Measurements from ENCODE around the gene MYO1C.
A peak's percentile ranks its signal among the peaks of the same experiment; 100 is the strongest.

The MYO1C gene

GRCh38 chr17:1521086-1521640, 28.7 kb upstream of the MYO1C start:
- H3K27ac ChIP-seq (ENCODE audit: insufficient read depth, low read length, poor library complexity, severe bottlenecking): no peak overlapping the region

DNA sequence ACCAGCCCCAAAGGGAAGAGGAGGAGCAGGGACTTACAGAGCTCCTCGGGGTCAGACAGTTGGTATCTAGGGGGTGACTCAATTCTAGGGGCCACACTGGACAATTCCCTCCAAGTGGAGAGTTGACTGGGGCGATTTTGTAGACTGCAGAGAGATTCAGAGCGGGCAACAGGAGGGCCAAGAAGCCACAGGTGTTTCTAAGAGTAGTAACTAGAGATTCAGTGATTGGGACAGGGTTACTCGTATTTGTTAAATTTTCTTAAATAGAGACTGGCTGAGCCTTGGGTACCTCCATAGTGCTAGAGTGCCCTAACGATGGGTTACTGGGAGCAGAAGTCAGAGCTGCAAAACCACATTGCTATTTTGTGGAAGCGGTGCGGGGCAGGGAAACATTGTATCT, 27.2 kb upstream of the MYO1C start:
- DNase-seq: no peak
- H3K36me3 ChIP-seq (ENCODE audit: control insufficient read depth, insufficient read depth, low read length): peaks cover 9% of the 10 kb centered on the region

More at GRCh38 chr17:1521086-1521640, 28.7 kb upstream of the MYO1C start:
- no peaks in the 10 kb centered on the region for H3K27me3 ChIP-seq (replicated peaks; ENCODE audit: control insufficient read depth, insufficient read depth, low read length, poor library complexity, severe bottlenecking)
- no peaks in the 10 kb centered on the region for H3K4me1 ChIP-seq (ENCODE audit: control insufficient read depth, insufficient read depth, low read length, poor library complexity, severe bottlenecking)
- no peak overlapping the region for H3K4me3 ChIP-seq (ENCODE audit: insufficient read depth, low read depth, low read length, poor library complexity, severe bottlenecking)
- H3K36me3 ChIP-seq (ENCODE audit: control insufficient read depth, insufficient read depth, low read length): peaks cover 9% of the 10 kb centered on the region
- no peak for DNase-seq
- no peaks in the 10 kb centered on the region for H3K9me3 ChIP-seq (ENCODE audit: control insufficient read depth, low read length)

DNA sequence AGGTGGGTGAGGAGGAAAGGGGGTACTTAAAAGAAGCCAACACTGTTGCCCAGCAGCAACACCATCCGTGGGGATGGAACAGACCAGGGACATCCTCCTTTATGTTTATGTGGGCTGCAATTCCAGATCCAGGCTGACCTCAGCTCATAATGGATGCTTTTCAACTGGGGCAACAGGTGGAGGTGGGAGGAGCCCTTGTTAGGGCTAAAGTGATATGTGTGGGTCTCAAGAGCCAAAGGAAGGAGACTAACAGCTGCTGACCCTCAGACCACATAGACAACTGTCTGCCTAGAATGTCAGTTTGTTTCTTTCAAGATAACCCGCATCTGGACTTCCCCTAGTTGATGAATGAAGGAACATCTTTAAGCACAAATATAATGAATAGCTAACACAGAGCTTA, 25.9 kb upstream of the MYO1C start:
- Histone ChIP-seq H3K27me3 (replicated peaks; ENCODE audit: control insufficient read depth, insufficient read depth, low read length, poor library complexity, severe bottlenecking) (no peaks in the 10 kb centered on the region), H3K9me3 (ENCODE audit: control insufficient read depth, low read length) (no peaks in the 10 kb centered on the region), H3K4me3 (ENCODE audit: insufficient read depth, low read depth, low read length, poor library complexity, severe bottlenecking) (no peak overlapping the region), H3K4me1 (ENCODE audit: control insufficient read depth, insufficient read depth, low read length, poor library complexity, severe bottlenecking) (peaks cover 16% of the 10 kb centered on the region), H3K27ac (ENCODE audit: insufficient read depth, low read length, poor library complexity, severe bottlenecking) (no peak overlapping the region), H3K36me3 (ENCODE audit: control insufficient read depth, insufficient read depth, low read length) (peaks cover 12% of the 10 kb centered on the region)
- no peak for DNase-seq

More for the DNA sequence above, 27.2 kb upstream of the MYO1C start:
- peaks cover 12% of the 10 kb centered on the region for H3K4me1 ChIP-seq (ENCODE audit: control insufficient read depth, insufficient read depth, low read length, poor library complexity, severe bottlenecking)
- H3K27me3 ChIP-seq (replicated peaks; ENCODE audit: control insufficient read depth, insufficient read depth, low read length, poor library complexity, severe bottlenecking): no peaks in the 10 kb centered on the region
- no peaks in the 10 kb centered on the region for H3K9me3 ChIP-seq (ENCODE audit: control insufficient read depth, low read length)
- no peak overlapping the region for H3K27ac ChIP-seq (ENCODE audit: insufficient read depth, low read length, poor library complexity, severe bottlenecking)
- no peak overlapping the region for H3K4me3 ChIP-seq (ENCODE audit: insufficient read depth, low read depth, low read length, poor library complexity, severe bottlenecking)

GRCh38 chr17:1516388-1517161, 24.1 kb upstream of the MYO1C start, which contains the start of gene INPP5K:
INPP5K (minus strand) TSS chr17:1516612; CDS start chr17:1516499, 113 bp downstream.
- Histone ChIP-seq H3K4me3 (ENCODE audit: insufficient read depth, low read depth, low read length, poor library complexity, severe bottlenecking) (peak within 1 kb of the TSS; percentile 100), H3K4me1 (ENCODE audit: control insufficient read depth, insufficient read depth, low read length, poor library complexity, severe bottlenecking) (peaks cover 16% of the 10 kb centered on the region), H3K27ac (ENCODE audit: insufficient read depth, low read length, poor library complexity, severe bottlenecking) (peak within 1 kb of the TSS; percentile 94), H3K27me3 (replicated peaks; ENCODE audit: control insufficient read depth, insufficient read depth, low read length, poor library complexity, severe bottlenecking) (no peaks in the 10 kb centered on the region), H3K9me3 (ENCODE audit: control insufficient read depth, low read length) (no peaks in the 10 kb centered on the region), H3K36me3 (ENCODE audit: control insufficient read depth, insufficient read depth, low read length) (peaks cover 23% of the 10 kb centered on the region)
- peak; percentile 96 to 97 (median 96) for DNase-seq

GRCh38 chr17:1515640-1516387, 23.3 kb upstream of the MYO1C start:
- H3K4me3 ChIP-seq (ENCODE audit: insufficient read depth, low read depth, low read length, poor library complexity, severe bottlenecking): peak overlapping the region; percentile 100
- no peaks in the 10 kb centered on the region for H3K9me3 ChIP-seq (ENCODE audit: control insufficient read depth, low read length)
- peak overlapping the region; percentile 94 for H3K27ac ChIP-seq (ENCODE audit: insufficient read depth, low read length, poor library complexity, severe bottlenecking)
- H3K36me3 ChIP-seq (ENCODE audit: control insufficient read depth, insufficient read depth, low read length): peaks cover 30% of the 10 kb centered on the region
- DNase-seq: peak; percentile 33 to 51 (median 33)
- H3K4me1 ChIP-seq (ENCODE audit: control insufficient read depth, insufficient read depth, low read length, poor library complexity, severe bottlenecking): peaks cover 16% of the 10 kb centered on the region
- H3K27me3 ChIP-seq (replicated peaks; ENCODE audit: control insufficient read depth, insufficient read depth, low read length, poor library complexity, severe bottlenecking): no peaks in the 10 kb centered on the region

DNA sequence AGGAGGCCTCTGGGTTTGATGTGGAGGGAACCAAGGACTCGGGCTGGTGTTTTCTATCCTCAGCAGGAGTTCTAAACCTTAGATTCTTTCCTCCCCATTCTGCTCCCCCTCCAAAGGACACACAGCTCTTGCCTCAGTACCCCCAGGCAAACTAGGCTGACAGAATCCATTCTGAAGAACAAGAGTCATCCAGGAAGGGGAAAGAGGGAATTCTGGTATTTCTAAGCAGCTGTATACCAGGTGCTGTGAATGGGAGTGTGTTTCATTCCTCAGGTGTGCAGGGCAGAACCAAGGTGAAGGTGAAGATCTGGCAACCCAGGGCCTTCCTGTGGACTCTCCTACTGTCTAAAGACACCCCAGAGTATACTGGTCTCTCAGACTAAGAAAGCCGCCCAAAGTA, 19.9 kb upstream of the MYO1C start:
- peaks cover 21% of the 10 kb centered on the region for H3K4me1 ChIP-seq (ENCODE audit: control insufficient read depth, insufficient read depth, low read length, poor library complexity, severe bottlenecking)
- H3K27ac ChIP-seq (ENCODE audit: insufficient read depth, low read length, poor library complexity, severe bottlenecking): no peak overlapping the region
- DNase-seq: no peak
- H3K27me3 ChIP-seq (replicated peaks; ENCODE audit: control insufficient read depth, insufficient read depth, low read length, poor library complexity, severe bottlenecking): no peaks in the 10 kb centered on the region
- peaks cover 46% of the 10 kb centered on the region for H3K36me3 ChIP-seq (ENCODE audit: control insufficient read depth, insufficient read depth, low read length)
- H3K4me3 ChIP-seq (ENCODE audit: insufficient read depth, low read depth, low read length, poor library complexity, severe bottlenecking): no peak overlapping the region
- no peaks in the 10 kb centered on the region for H3K9me3 ChIP-seq (ENCODE audit: control insufficient read depth, low read length)

DNA sequence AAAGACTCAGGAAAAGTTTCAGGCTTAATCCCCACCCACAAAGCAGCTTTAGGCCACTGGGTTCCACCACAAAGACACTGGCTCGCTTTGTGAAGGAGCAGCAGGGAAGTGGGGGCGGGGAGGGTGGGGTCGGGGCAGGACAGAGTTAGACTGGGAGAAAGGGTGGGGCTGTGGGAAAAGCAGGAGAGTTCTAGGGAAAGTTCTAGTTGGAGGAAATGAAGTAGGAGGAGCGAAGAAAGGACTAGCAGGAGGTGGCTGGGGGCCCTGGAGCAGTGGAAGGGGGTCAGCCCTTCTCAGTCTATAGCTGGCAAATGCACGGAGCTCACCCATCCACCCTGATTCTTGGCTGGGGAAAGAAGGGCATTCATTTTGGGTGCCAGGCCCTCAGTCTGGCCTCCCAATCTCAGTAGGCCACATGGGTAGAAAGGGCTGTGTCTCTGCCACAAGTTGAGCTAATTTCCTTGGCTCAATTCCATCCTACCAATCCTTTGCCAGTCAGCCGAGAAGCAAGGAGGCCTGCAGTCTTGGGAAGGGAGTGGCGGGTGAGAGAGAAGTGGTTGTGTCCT, 19.4 kb upstream of the MYO1C start:
- no peak for DNase-seq
- peaks cover 21% of the 10 kb centered on the region for H3K4me1 ChIP-seq (ENCODE audit: control insufficient read depth, insufficient read depth, low read length, poor library complexity, severe bottlenecking)
- no peak overlapping the region for H3K27ac ChIP-seq (ENCODE audit: insufficient read depth, low read length, poor library complexity, severe bottlenecking)
- no peaks in the 10 kb centered on the region for H3K9me3 ChIP-seq (ENCODE audit: control insufficient read depth, low read length)
- peaks cover 50% of the 10 kb centered on the region for H3K36me3 ChIP-seq (ENCODE audit: control insufficient read depth, insufficient read depth, low read length)
- no peaks in the 10 kb centered on the region for H3K27me3 ChIP-seq (replicated peaks; ENCODE audit: control insufficient read depth, insufficient read depth, low read length, poor library complexity, severe bottlenecking)
- no peak overlapping the region for H3K4me3 ChIP-seq (ENCODE audit: insufficient read depth, low read depth, low read length, poor library complexity, severe bottlenecking)

GRCh38 chr17:1511290-1511689, 18.8 kb upstream of the MYO1C start:
- Histone ChIP-seq H3K27me3 (replicated peaks; ENCODE audit: control insufficient read depth, insufficient read depth, low read length, poor library complexity, severe bottlenecking) (no peaks in the 10 kb centered on the region), H3K4me3 (ENCODE audit: insufficient read depth, low read depth, low read length, poor library complexity, severe bottlenecking) (no peak overlapping the region), H3K27ac (ENCODE audit: insufficient read depth, low read length, poor library complexity, severe bottlenecking) (no peak overlapping the region), H3K9me3 (ENCODE audit: control insufficient read depth, low read length) (no peaks in the 10 kb centered on the region), H3K4me1 (ENCODE audit: control insufficient read depth, insufficient read depth, low read length, poor library complexity, severe bottlenecking) (peaks cover 21% of the 10 kb centered on the region), H3K36me3 (ENCODE audit: control insufficient read depth, insufficient read depth, low read length) (peaks cover 56% of the 10 kb centered on the region)
- no peak for DNase-seq

DNA sequence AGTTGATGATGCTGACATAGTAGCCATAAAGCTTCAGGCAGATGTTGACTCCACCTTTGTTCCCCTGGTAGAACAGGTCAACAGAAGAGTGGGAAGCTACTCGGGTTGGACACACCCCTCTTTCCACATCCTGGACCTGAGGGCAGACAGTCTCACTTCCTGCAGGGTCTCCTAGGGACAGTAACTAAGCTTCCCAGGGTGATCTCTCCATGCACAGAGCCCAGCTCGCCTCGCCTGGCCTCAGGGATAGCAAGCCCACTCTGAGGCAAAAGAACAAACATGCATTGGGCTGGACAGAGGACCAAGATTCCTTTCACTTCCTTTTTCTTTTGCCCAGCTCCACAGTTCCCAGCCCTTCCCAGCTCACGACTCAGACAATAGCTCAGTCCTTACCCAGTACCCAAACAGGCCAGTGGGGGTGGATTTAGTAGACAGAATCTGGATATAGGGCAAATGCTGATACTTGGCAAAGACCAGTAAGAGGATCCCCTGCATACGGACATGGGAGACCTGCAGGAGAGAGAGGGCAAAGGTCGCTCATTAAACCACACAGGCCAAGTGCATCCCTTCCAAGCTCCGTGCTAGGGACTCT, 16.9 kb upstream of the MYO1C start:
- H3K4me3 ChIP-seq (ENCODE audit: insufficient read depth, low read depth, low read length, poor library complexity, severe bottlenecking): no peak overlapping the region
- H3K9me3 ChIP-seq (ENCODE audit: control insufficient read depth, low read length): no peaks in the 10 kb centered on the region
- H3K27me3 ChIP-seq (replicated peaks; ENCODE audit: control insufficient read depth, insufficient read depth, low read length, poor library complexity, severe bottlenecking): no peaks in the 10 kb centered on the region
- peaks cover 7% of the 10 kb centered on the region for H3K4me1 ChIP-seq (ENCODE audit: control insufficient read depth, insufficient read depth, low read length, poor library complexity, severe bottlenecking)
- DNase-seq: no peak
- H3K27ac ChIP-seq (ENCODE audit: insufficient read depth, low read length, poor library complexity, severe bottlenecking): no peak overlapping the region
- H3K36me3 ChIP-seq (ENCODE audit: control insufficient read depth, insufficient read depth, low read length): peaks cover 63% of the 10 kb centered on the region

Data from effector memory CD4-positive, alpha-beta T cell (primary cell).